Omental fat pad (tissue), 4 donors: ENCODE measurements around the gene PPP1R3A. TPM values are rescaled to one million over a fixed set of nuclear protein-coding genes. Genes with fewer than 3 reads are reported as not detected.

ENCODE experiments used
- ATAC-seq: fragments of 150-250 bp; one replicate; pipeline ENCODE4 v1.9.1; 2016; ENCODE audit warnings: mild to moderate bottlenecking, moderate library complexity; ENCODE audit not compliant: low FRiP score
- DNase-seq: peaks from one replicate; pipeline ENCODE4 v3.0.0-alpha.2; 2019; ENCODE audit warnings: low spot score
- total RNA-seq, 4 donors: library from RNA; depleted of rRNA; stranded (reverse); fragments of >200 nt; gene quantifications; one replicate each; pipeline ENCODE4 v1.1.0, GENCODE V29; 2016
- TF ChIP-seq, protein P1 (sequence below), 3 donors: fragments of 450-650 bp; IDR thresholded peaks; one replicate each; pipeline ENCODE4 v1.5.1; 2016 to 2017; ENCODE audit warnings: antibody characterized with exemption in 3 of 3, mild to moderate bottlenecking in 3 of 3, moderate library complexity in 2 of 3

The PPP1R3A gene
- total RNA-seq, 4 donors from 2014 or later = not detected

DNA sequence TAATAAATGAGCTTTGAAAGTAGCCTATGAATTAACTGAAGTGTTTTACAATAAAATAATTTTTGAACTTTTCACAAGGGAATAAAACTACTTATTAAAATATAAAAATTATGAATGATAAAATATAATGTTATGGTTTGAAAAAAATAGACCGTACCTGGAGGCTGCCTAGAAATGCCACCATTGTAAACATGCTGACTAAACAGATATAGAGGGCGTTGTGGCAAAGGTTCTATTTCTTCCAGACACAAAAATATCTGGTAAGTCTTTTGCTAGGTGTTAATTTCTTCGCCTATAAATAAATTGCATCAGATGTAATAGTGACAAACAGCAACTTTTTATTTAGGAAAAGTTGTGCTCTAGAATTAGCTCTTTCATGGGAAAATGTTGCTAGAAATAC, 11.2 kb downstream of the PPP1R3A start:
- no peak for DNase-seq
- no peak for ATAC-seq
- TF ChIP-seq, protein P1, sequence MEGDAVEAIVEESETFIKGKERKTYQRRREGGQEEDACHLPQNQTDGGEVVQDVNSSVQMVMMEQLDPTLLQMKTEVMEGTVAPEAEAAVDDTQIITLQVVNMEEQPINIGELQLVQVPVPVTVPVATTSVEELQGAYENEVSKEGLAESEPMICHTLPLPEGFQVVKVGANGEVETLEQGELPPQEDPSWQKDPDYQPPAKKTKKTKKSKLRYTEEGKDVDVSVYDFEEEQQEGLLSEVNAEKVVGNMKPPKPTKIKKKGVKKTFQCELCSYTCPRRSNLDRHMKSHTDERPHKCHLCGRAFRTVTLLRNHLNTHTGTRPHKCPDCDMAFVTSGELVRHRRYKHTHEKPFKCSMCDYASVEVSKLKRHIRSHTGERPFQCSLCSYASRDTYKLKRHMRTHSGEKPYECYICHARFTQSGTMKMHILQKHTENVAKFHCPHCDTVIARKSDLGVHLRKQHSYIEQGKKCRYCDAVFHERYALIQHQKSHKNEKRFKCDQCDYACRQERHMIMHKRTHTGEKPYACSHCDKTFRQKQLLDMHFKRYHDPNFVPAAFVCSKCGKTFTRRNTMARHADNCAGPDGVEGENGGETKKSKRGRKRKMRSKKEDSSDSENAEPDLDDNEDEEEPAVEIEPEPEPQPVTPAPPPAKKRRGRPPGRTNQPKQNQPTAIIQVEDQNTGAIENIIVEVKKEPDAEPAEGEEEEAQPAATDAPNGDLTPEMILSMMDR (IDR thresholded peaks at IDR 0.05) = no peak

DNA sequence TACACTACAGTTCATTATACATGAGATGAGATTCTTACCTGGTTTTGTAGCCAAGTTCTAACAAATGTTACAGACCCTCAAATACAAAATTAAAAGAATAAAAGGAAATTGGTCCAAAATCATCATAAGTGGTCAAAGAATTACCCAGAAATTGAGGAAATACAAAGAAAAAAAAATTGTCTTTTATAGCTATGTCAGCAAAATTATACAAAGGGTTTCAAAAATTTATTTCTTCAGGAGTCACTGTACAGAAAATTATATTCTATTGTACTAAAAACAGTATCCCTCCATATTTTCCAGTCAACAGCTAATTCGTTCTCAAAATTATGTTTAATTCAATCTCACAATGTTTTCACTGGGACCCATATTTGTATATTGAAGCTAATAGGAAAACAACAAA, 14.3 kb downstream of the PPP1R3A start:
- TF ChIP-seq, protein P1 (IDR thresholded peaks at IDR 0.05) = no peak
- DNase-seq (no peak), ATAC-seq (no peak)

DNA sequence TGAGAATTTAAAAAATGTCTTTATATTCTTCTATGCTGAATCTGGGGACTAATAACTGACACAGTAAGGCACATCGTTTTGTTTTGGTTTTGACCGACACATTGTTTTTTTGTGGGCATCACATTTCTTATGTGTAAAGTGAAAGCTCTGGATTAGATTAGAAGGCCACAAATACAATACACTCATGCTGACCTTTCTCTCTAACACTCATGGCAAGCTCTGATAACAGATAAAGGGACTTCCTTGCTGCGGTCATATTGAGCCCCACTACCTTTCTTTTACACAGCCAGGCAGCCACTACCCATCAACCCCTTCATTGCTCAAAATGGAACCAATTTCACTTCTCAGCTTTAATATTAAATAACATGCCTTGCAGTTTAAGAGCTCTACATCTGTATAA, 26.0 kb downstream of the PPP1R3A start:
- no peak for DNase-seq
- TF ChIP-seq, protein P1 (IDR thresholded peaks at IDR 0.05) = no peak
- ATAC-seq = no peak

DNA sequence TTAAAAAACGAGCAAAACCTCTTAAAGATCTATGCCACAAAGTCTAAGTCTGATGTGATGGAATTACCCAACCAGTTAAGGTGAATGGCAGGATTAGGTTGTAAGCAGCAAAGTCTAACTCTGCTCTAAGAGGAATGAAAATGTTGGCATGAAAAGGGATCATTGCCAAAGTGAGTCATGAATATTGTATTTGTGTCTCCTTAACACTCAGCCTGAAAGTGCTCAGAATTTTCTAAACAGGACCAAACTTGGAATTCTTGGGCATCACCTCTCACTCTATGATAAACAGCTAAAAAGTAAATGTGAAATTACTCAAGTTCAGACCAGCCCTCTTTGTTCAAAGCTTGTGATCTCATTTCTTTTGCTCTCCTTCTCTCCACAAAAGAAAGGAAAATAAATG, 27.0 kb downstream of the PPP1R3A start:
- TF ChIP-seq, protein P1 (IDR thresholded peaks at IDR 0.05) = no peak
- no peak for ATAC-seq
- no peak for DNase-seq

DNA sequence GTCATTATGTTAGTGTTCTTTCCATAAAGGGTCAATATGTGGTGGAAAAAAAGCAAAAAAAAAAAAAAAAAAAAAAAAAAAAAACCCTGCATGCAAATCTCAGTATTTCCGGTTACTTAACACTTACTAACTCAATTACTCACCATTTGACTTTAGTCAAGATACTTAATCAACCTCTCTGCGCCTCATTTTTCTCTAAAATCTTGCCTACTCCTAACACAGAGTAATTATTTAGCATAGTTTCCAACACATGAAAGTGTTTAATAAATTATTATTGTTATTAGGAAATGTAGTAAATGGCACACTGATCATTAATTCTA, 27.8 kb downstream of the PPP1R3A start:
- TF ChIP-seq, protein P1 (IDR thresholded peaks at IDR 0.05) = no peak
- ATAC-seq = no peak

DNA sequence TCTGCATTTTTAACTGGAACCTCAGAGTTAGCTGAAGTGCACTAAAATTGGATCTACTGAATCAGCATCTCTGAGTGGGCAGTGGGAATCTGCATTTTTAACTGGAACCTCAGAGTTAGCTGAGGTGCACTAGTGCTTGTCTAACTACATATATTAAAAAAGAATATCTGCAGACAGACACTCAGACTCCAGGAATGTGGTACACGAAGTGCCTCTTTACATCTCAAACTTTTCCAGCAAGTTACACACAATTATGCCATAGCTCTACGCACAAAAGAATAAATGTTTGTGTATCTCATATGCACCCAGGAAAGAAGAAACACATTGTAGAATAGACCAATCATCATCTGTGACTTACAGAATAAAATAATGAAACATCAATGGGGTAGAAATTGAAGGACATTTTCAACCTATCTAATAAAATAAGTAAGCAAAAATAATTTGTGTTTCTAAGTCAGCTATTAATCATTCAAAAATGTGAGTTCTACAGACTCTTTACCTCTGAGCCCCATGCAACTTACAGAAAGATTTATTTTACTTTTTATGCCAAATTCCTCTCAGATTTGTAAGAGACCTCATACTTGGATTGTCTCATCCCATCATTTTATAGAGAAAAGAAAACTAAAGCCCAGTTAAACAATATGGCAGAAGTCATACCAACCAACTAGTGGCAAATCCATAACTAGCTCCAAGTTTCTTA, 28.3 kb downstream of the PPP1R3A start:
- no peak for ATAC-seq
- TF ChIP-seq, protein P1 (IDR thresholded peaks at IDR 0.05) = no peak
- no peak for DNase-seq

More for the DNA sequence above, 27.8 kb downstream of the PPP1R3A start:
- DNase-seq = no peak

DNA sequence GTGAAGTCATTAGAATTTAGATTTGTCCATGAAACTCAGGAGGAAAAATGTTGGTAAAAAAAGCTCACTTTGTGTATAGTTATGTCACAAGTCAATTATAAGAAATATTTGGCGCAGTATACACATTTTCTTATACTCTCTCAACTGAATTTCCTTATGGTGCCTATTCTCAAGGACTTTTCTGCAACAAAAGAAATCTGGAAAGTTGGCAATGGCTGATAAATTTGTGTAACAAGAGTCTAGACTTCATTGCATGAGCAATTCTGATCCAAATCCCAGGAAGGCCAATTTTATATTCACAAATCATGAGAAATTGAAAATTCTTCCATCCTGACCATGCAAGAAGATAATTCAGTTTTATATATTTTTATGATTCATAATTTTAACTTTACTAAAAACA, 35.7 kb downstream of the PPP1R3A start:
- DNase-seq (no peak), ATAC-seq (no peak)
- TF ChIP-seq, protein P1 (IDR thresholded peaks at IDR 0.05) = no peak
